ENCODE data around the gene MRPL17. TPM values are rescaled to one million over a fixed set of nuclear protein-coding genes. Genes with fewer than 3 reads are reported as not detected.

The MRPL17 gene
- total and polyA plus RNA-seq, 9 of the 15 experiments (the other 6 are each of a cell fraction or from before 2014, with no cell fraction given): 33.9 to 81.6 (median 43.9) TPM

- no peak for TF ChIP-seq ZBTB40 (IDR thresholded peaks at IDR 0.05)
- TF ChIP-seq ZBTB40 (CRISPR knock-in tag; IDR thresholded peaks at IDR 0.05): no peak
- TF ChIP-seq NONO (IDR thresholded peaks at IDR 0.05; ENCODE audit: low read depth in 2 of 2, low read length in 1 of 2): no peak
- no peak for TF ChIP-seq CCNT2 (IDR thresholded peaks at IDR 0.05; ENCODE audit: borderline replicate concordance, extremely low read depth, insufficient read length, low read depth, low read length)
- no peak for TF ChIP-seq CHCHD3 (CRISPR knock-in tag; IDR thresholded peaks at IDR 0.05)
- no peak for TF ChIP-seq KDM4B (IDR thresholded peaks at IDR 0.05; ENCODE audit: borderline replicate concordance in 2 of 2, low read depth in 1 of 2)
- TF ChIP-seq ATF2 (CRISPR knock-in tag; IDR thresholded peaks at IDR 0.05): no peak
- TF ChIP-seq SRSF3 (IDR thresholded peaks at IDR 0.05; ENCODE audit: insufficient read depth, low read length): no peak
- no peak for TF ChIP-seq TSC22D4 (tag; IDR thresholded peaks at IDR 0.05)
- no peak for TF ChIP-seq DDX20 (tag; IDR thresholded peaks at IDR 0.05; ENCODE audit: low read depth)
- TF ChIP-seq CREM (IDR thresholded peaks at IDR 0.05; ENCODE audit: low read depth): no peak; the same call in 1 of the 2 replicates
- no peak for TF ChIP-seq RBM14 (IDR thresholded peaks at IDR 0.05; ENCODE audit: borderline replicate concordance, insufficient read depth, low read depth, low read length)
- TF ChIP-seq ETV1 (tag; conservative IDR thresholded peaks at IDR 0.05; ENCODE audit: low read depth): no peak
- TF ChIP-seq ZNF3 (CRISPR knock-in tag; IDR thresholded peaks at IDR 0.05): no peak
- TF ChIP-seq CBX8 (IDR thresholded peaks at IDR 0.05; ENCODE audit: borderline replicate concordance, extremely low read depth, low read depth, low read length, poor library complexity, severe bottlenecking): no peak
- TF ChIP-seq MXI1 (IDR thresholded peaks at IDR 0.05; ENCODE audit: low read depth, low read length): no peak
- peak; percentile 79 for TF ChIP-seq L3MBTL2 (IDR thresholded peaks at IDR 0.05)
Observed at GRCh38 chr11:6727971-6728760, 45.0 kb upstream of the MRPL17 start (continued).

All from K562 (cell line).